ENCODE data around the gene RCOR1. TPM values are rescaled to one million over a fixed set of nuclear protein-coding genes. Genes with fewer than 3 reads are reported as not detected.

Gene RCOR1

GRCh38 chr14:102777711-102778337, 185.4 kb downstream of the RCOR1 start:
- Histone ChIP-seq H3K27me3 (ENCODE audit: insufficient read depth, low read length, poor library complexity) (no peaks in the 10 kb centered on the region), H3K9ac (ENCODE audit: low read length) (peak overlapping the region; percentile 45), H3K79me1 (ENCODE audit: low read length) (peaks cover 3% of the 10 kb centered on the region), H3K4me1 (ENCODE audit: control insufficient read depth, low read depth, low read length) (peaks cover 4% of the 10 kb centered on the region), H4K8ac (ENCODE audit: low read depth, low read length) (no peak overlapping the region), H3K27ac (ENCODE audit: low read depth, low read length) (no peak overlapping the region), H3K4me3 (ENCODE audit: low read length) (peak overlapping the region; percentile 28), H3K4ac (ENCODE audit: low read depth, low read length) (peak overlapping the region; percentile 42), H3K18ac (ENCODE audit: low read length) (peak overlapping the region; percentile 94), H3K56ac (ENCODE audit: low read length) (peak overlapping the region; percentile 51), H3K23ac (ENCODE audit: low read length) (no peak overlapping the region), H3K4me2 (ENCODE audit: low read length) (peak overlapping the region; percentile 64), H3K36me3 (ENCODE audit: control insufficient read depth, insufficient read depth, low read length) (no peaks in the 10 kb centered on the region), H4K5ac (ENCODE audit: low read length) (no peak overlapping the region), H2BK15ac (replicated peaks; ENCODE audit: low read depth) (no peak overlapping the region), H2BK5ac (ENCODE audit: low read length) (no peak overlapping the region), H2AK5ac (ENCODE audit: low read length) (no peak overlapping the region), H2BK120ac (ENCODE audit: low read depth, low read length) (peak overlapping the region; percentile 78), H3K79me2 (ENCODE audit: control insufficient read depth, insufficient read depth, low read length) (no peaks in the 10 kb centered on the region)
- WGBS (ENCODE audit: extremely low coverage, insufficient coverage, low lambda C conversion rate) = no CpG with 5 or more reads among the region's 98 CpGs
- DNase-seq = no peak

GRCh38 chr14:102778338-102779083, 186.1 kb downstream of the RCOR1 start:
- Histone ChIP-seq H3K27ac (ENCODE audit: low read depth, low read length) (no peak overlapping the region), H3K27me3 (ENCODE audit: insufficient read depth, low read length, poor library complexity) (no peaks in the 10 kb centered on the region)
- no peak for DNase-seq

GRCh38 chr14:102779084-102779462, 186.6 kb downstream of the RCOR1 start:
- H3K9ac ChIP-seq (ENCODE audit: low read length) = no peak overlapping the region
- H3K4ac ChIP-seq (ENCODE audit: low read depth, low read length) = no peak overlapping the region
- H3K27ac ChIP-seq (ENCODE audit: low read depth, low read length) = no peak overlapping the region
- H3K4me3 ChIP-seq (ENCODE audit: low read length) = no peak overlapping the region
- no peak overlapping the region for H2BK15ac ChIP-seq (replicated peaks; ENCODE audit: low read depth)
- WGBS (ENCODE audit: extremely low coverage, insufficient coverage, low lambda C conversion rate) = no CpG with 5 or more reads among the region's 4 CpGs
- no peak overlapping the region for H3K4me2 ChIP-seq (ENCODE audit: low read length)
- H4K5ac ChIP-seq (ENCODE audit: low read length) = no peak overlapping the region
- H3K36me3 ChIP-seq (ENCODE audit: control insufficient read depth, insufficient read depth, low read length) = no peaks in the 10 kb centered on the region
- no peak overlapping the region for H3K56ac ChIP-seq (ENCODE audit: low read length)
- H2BK120ac ChIP-seq (ENCODE audit: low read depth, low read length) = no peak overlapping the region
- no peak overlapping the region for H3K18ac ChIP-seq (ENCODE audit: low read length)
- no peak overlapping the region for H4K8ac ChIP-seq (ENCODE audit: low read depth, low read length)
- no peak overlapping the region for H2AK5ac ChIP-seq (ENCODE audit: low read length)
- no peaks in the 10 kb centered on the region for H3K27me3 ChIP-seq (ENCODE audit: insufficient read depth, low read length, poor library complexity)
- no peak for DNase-seq
- no peaks in the 10 kb centered on the region for H3K79me2 ChIP-seq (ENCODE audit: control insufficient read depth, insufficient read depth, low read length)
- H3K23ac ChIP-seq (ENCODE audit: low read length) = no peak overlapping the region
- H3K4me1 ChIP-seq (ENCODE audit: control insufficient read depth, low read depth, low read length) = peaks cover 4% of the 10 kb centered on the region
- H2BK5ac ChIP-seq (ENCODE audit: low read length) = no peak overlapping the region
- H3K79me1 ChIP-seq (ENCODE audit: low read length) = peaks cover 8% of the 10 kb centered on the region

More at GRCh38 chr14:102778338-102779083, 186.1 kb downstream of the RCOR1 start:
- Histone ChIP-seq H3K18ac (ENCODE audit: low read length) (peak overlapping the region; percentile 94), H2AK5ac (ENCODE audit: low read length) (no peak overlapping the region), H3K56ac (ENCODE audit: low read length) (peak overlapping the region; percentile 51), H3K36me3 (ENCODE audit: control insufficient read depth, insufficient read depth, low read length) (no peaks in the 10 kb centered on the region), H4K8ac (ENCODE audit: low read depth, low read length) (no peak overlapping the region), H3K4ac (ENCODE audit: low read depth, low read length) (no peak overlapping the region), H3K4me1 (ENCODE audit: control insufficient read depth, low read depth, low read length) (peaks cover 4% of the 10 kb centered on the region), H3K23ac (ENCODE audit: low read length) (no peak overlapping the region), H3K79me1 (ENCODE audit: low read length) (peaks cover 6% of the 10 kb centered on the region), H3K4me3 (ENCODE audit: low read length) (peak overlapping the region; percentile 21), H2BK120ac (ENCODE audit: low read depth, low read length) (no peak overlapping the region), H3K79me2 (ENCODE audit: control insufficient read depth, insufficient read depth, low read length) (no peaks in the 10 kb centered on the region), H2BK5ac (ENCODE audit: low read length) (no peak overlapping the region), H3K9ac (ENCODE audit: low read length) (peak overlapping the region; percentile 43), H2BK15ac (replicated peaks; ENCODE audit: low read depth) (no peak overlapping the region), H4K5ac (ENCODE audit: low read length) (no peak overlapping the region), H3K4me2 (ENCODE audit: low read length) (peak overlapping the region; percentile 64)
- WGBS (ENCODE audit: extremely low coverage, insufficient coverage, low lambda C conversion rate) = no CpG with 5 or more reads among the region's 29 CpGs

GRCh38 chr14:102779574-102780315, 187.3 kb downstream of the RCOR1 start:
- H3K27ac ChIP-seq (ENCODE audit: low read depth, low read length) = no peak overlapping the region
- no peak overlapping the region for H4K5ac ChIP-seq (ENCODE audit: low read length)
- H3K4me2 ChIP-seq (ENCODE audit: low read length) = no peak overlapping the region
- no peak for DNase-seq
- no peaks in the 10 kb centered on the region for H3K36me3 ChIP-seq (ENCODE audit: control insufficient read depth, insufficient read depth, low read length)
- no peak overlapping the region for H3K18ac ChIP-seq (ENCODE audit: low read length)
- peaks cover 4% of the 10 kb centered on the region for H3K4me1 ChIP-seq (ENCODE audit: control insufficient read depth, low read depth, low read length)
- H3K4ac ChIP-seq (ENCODE audit: low read depth, low read length) = no peak overlapping the region
- H2BK15ac ChIP-seq (replicated peaks; ENCODE audit: low read depth) = no peak overlapping the region
- no peak overlapping the region for H3K9ac ChIP-seq (ENCODE audit: low read length)
- WGBS (ENCODE audit: extremely low coverage, insufficient coverage, low lambda C conversion rate) = no CpG with 5 or more reads among the region's 13 CpGs
- H3K79me1 ChIP-seq (ENCODE audit: low read length) = peaks cover 10% of the 10 kb centered on the region
- H3K79me2 ChIP-seq (ENCODE audit: control insufficient read depth, insufficient read depth, low read length) = no peaks in the 10 kb centered on the region
- H3K4me3 ChIP-seq (ENCODE audit: low read length) = no peak overlapping the region
- H2AK5ac ChIP-seq (ENCODE audit: low read length) = no peak overlapping the region
- H2BK5ac ChIP-seq (ENCODE audit: low read length) = no peak overlapping the region
- H2BK120ac ChIP-seq (ENCODE audit: low read depth, low read length) = no peak overlapping the region
- no peaks in the 10 kb centered on the region for H3K27me3 ChIP-seq (ENCODE audit: insufficient read depth, low read length, poor library complexity)
- H4K8ac ChIP-seq (ENCODE audit: low read depth, low read length) = no peak overlapping the region
- peak overlapping the region; percentile 7 for H3K56ac ChIP-seq (ENCODE audit: low read length)
- no peak overlapping the region for H3K23ac ChIP-seq (ENCODE audit: low read length)

Small RNAs within 50 kb of the gene (small RNA-seq; reads per million reads assigned to genes)
- not detected for gene RF00019 (ENCODE audit: insufficient read depth)
- not detected for gene RN7SL546P (ENCODE audit: insufficient read depth)

Data from mesendoderm (in vitro differentiated cells).